Gastrocnemius medialis (tissue), 4 donors: ENCODE measurements around the gene EXOC3L4. TPM values are rescaled to one million over a fixed set of nuclear protein-coding genes. Genes with fewer than 3 reads are reported as not detected.

ENCODE experiments used
- ATAC-seq, 2 donors: fragments of 150-250 bp; one replicate each; pipeline ENCODE4 v1.9.1; 2016
- DNase-seq, 2 donors: peaks; one replicate each; pipeline ENCODE4 v3.0.0-alpha.2; 2019
- H3K27ac ChIP-seq, 4 donors: fragments of 200-600 bp; sonication (generic); 1 replicate in 1 of 4; 2 replicates in 3 of 4; pipeline ENCODE4 v1.5.1; 2016 to 2018; ENCODE audit warnings: mild to moderate bottlenecking in 2 of 4, moderate library complexity in 1 of 4
- H3K27me3 ChIP-seq, 3 donors: fragments of 200-600 bp; sonication (generic) in 2 of 3; 1 replicate in 1 of 3; 2 replicates in 2 of 3; pipeline versions ENCODE4 v1.5.1 to v1.6.0; 2016 to 2019; ENCODE audit warnings: mild to moderate bottlenecking in 1 of 3, moderate library complexity in 1 of 3
- H3K36me3 ChIP-seq, 2 donors: fragments of 200-600 bp; sonication (generic) in 1 of 2; one replicate each; pipeline ENCODE4 v1.5.1; 2017 to 2018
- H3K4me1 ChIP-seq, 2 donors: fragments of 200-600 bp; sonication (generic) in 1 of 2; one replicate each; pipeline ENCODE4 v1.5.1; 2016 to 2017; ENCODE audit warnings: mild to moderate bottlenecking in 2 of 2
- H3K4me3 ChIP-seq, 4 donors: fragments of 200-600 bp; sonication (generic) in 3 of 4; 1 replicate in 1 of 4; 2 replicates in 3 of 4; pipeline ENCODE4 v1.5.1; 2016 to 2019; ENCODE audit warnings: mild to moderate bottlenecking in 2 of 4
- H3K9me3 ChIP-seq, 3 donors: fragments of 200-600 bp; sonication (generic) in 2 of 3; 1 replicate in 1 of 3; 2 replicates in 2 of 3; pipeline ENCODE4 v1.5.1; 2016 to 2019
- POLR2A ChIP-seq, 2 donors: fragments of 450-650 bp; IDR thresholded peaks; one replicate each; pipeline ENCODE4 v1.6.1; 2017; ENCODE audit warnings: antibody characterized with exemption in 2 of 2, mild to moderate bottlenecking in 2 of 2, moderate library complexity in 2 of 2
- in situ Hi-C, 4 donors: fragments of 200-750 bp; cut with MboI; loops; one replicate each; pipeline versions ENCODE4 v1.15.0 to v1.8.0; 2017; ENCODE audit warnings: low sequenced_read_pairs in 4 of 4
- intact Hi-C: fragments of 100-400 bp; cut with DNase I; formaldehyde crosslinking; loops from one replicate; pipeline ENCODE4 v1.15.1; 2023; ENCODE audit warnings: low total_unique reads
- total RNA-seq, 4 donors: library from RNA; depleted of rRNA; stranded (reverse); fragments of >200 nt; gene quantifications; one replicate each; pipeline versions ENCODE4 v1.1.0 to v1.2.3, GENCODE V29; 2016
- TF ChIP-seq, protein P1 (sequence below), 5 experiments: fragments of 450-650 bp in 3 of 5; fragments of 200-600 bp in 2 of 5; sonication (generic) in 2 of 5; IDR thresholded peaks in 4 of 5; conservative IDR thresholded peaks in 1 of 5; 1 replicate in 4 of 5; 2 replicates in 1 of 5; pipeline ENCODE4 v1.5.1; 2016 to 2019; ENCODE audit warnings: antibody characterized with exemption in 5 of 5, mild to moderate bottlenecking in 3 of 5, moderate library complexity in 3 of 5

EXOC3L4 gene
- total RNA-seq, 4 donors from 2014 or later = 0.35 to 2.4 TPM; not detected in 2

DNA sequence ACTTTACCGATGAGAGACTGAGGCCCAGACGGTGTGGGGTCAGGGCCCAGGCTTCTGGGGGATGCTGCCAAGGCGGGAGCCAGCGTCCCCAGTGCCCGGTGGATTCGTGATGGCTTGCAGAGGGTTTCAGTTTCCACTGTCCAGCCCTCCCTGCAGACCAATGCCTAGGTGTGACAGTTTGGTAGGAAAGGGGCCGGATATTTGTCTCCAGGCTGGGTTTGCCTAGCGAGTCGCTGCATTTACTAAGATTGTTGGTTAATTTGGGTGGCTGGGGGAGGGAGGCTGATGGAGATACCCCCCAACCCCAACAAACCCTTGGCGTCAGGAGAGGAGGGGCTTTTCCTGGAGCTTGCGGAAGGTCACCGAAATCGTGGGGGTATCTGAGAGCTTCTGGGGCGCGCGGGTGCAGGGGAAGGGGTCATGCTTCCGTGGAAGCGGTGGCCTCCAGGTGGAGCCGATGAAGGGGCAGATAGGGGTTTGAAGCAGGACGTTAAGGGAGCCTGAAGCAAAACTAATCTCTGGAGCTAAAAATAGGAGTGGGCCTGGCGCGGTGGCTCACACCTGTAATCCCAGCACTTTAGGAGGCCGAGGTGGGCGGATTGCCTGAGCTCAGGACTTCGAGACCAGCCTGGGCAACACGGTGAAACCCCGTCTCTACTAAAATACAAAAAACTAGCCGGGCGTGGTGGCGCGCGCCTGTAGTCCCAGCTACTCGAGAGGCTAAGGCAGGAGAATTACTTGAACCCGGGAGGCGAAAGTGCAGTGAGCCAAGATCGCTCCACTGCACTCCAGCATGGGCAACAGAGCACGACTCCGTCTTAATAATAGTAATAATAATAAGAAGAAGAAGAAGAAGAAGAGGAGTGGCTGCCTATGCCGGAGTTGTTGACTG is 36.1 kb upstream of the EXOC3L4 start:
- Histone ChIP-seq H3K27ac (peak overlapping the region; percentile 80 to 93 (median 88)), H3K4me3 (peak overlapping the region; percentile 70 to 97 (median 84)), H3K36me3 (no peaks in the 10 kb centered on the region), H3K9me3 (no peaks in the 10 kb centered on the region), H3K4me1 (peaks cover 46 to 48% of the 10 kb centered on the region in 2 donors), H3K27me3 (no peaks in the 10 kb centered on the region)
- ATAC-seq = peak; percentile 24 to 25
- in situ Hi-C loops (no loop called here), intact Hi-C loops (no loop called here)
- DNase-seq = peak in 1 of 2 donors; percentile 34
- TF ChIP-seq, protein P1, sequence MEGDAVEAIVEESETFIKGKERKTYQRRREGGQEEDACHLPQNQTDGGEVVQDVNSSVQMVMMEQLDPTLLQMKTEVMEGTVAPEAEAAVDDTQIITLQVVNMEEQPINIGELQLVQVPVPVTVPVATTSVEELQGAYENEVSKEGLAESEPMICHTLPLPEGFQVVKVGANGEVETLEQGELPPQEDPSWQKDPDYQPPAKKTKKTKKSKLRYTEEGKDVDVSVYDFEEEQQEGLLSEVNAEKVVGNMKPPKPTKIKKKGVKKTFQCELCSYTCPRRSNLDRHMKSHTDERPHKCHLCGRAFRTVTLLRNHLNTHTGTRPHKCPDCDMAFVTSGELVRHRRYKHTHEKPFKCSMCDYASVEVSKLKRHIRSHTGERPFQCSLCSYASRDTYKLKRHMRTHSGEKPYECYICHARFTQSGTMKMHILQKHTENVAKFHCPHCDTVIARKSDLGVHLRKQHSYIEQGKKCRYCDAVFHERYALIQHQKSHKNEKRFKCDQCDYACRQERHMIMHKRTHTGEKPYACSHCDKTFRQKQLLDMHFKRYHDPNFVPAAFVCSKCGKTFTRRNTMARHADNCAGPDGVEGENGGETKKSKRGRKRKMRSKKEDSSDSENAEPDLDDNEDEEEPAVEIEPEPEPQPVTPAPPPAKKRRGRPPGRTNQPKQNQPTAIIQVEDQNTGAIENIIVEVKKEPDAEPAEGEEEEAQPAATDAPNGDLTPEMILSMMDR (IDR thresholded peaks at IDR 0.05 in 4 of 5, conservative IDR thresholded peaks at IDR 0.05 in 1 of 5) = no peak
- no peak for TF ChIP-seq POLR2A (IDR thresholded peaks at IDR 0.05)

GRCh38 chr14:103059556-103059955 is 35.0 kb upstream of the EXOC3L4 start:
- no peaks in the 10 kb centered on the region for H3K27me3 ChIP-seq
- intact Hi-C loops = no loop called here

GRCh38 chr14:103061482-103061976 is 33.0 kb upstream of the EXOC3L4 start:
- no peak for ATAC-seq
- in situ Hi-C loops = no loop called here

More at GRCh38 chr14:103059556-103059955, 35.0 kb upstream of the EXOC3L4 start:
- Histone ChIP-seq H3K36me3 (no peaks in the 10 kb centered on the region), H3K9me3 (no peaks in the 10 kb centered on the region), H3K4me1 (peaks cover 38 to 39% of the 10 kb centered on the region in 2 donors), H3K27ac (no peak overlapping the region), H3K4me3 (no peak overlapping the region)
- TF ChIP-seq, protein P1 (IDR thresholded peaks at IDR 0.05 in 4 of 5, conservative IDR thresholded peaks at IDR 0.05 in 1 of 5) = no peak
- no peak for TF ChIP-seq POLR2A (IDR thresholded peaks at IDR 0.05)
- ATAC-seq (no peak), DNase-seq (no peak)
- in situ Hi-C loops = no loop called here

GRCh38 chr14:103064436-103064835 is 30.1 kb upstream of the EXOC3L4 start:
- intact Hi-C loops = no loop called here
- TF ChIP-seq POLR2A (IDR thresholded peaks at IDR 0.05) = no peak
- TF ChIP-seq, protein P1 (IDR thresholded peaks at IDR 0.05 in 4 of 5, conservative IDR thresholded peaks at IDR 0.05 in 1 of 5) = no peak

More at GRCh38 chr14:103061482-103061976, 33.0 kb upstream of the EXOC3L4 start:
- TF ChIP-seq POLR2A (IDR thresholded peaks at IDR 0.05) = no peak
- TF ChIP-seq, protein P1 (IDR thresholded peaks at IDR 0.05 in 4 of 5, conservative IDR thresholded peaks at IDR 0.05 in 1 of 5) = no peak
- no peak overlapping the region for H3K4me3 ChIP-seq
- H3K9me3 ChIP-seq = no peaks in the 10 kb centered on the region
- no peak overlapping the region for H3K27ac ChIP-seq
- intact Hi-C loops = no loop called here
- no peaks in the 10 kb centered on the region for H3K27me3 ChIP-seq
- H3K36me3 ChIP-seq = no peaks in the 10 kb centered on the region
- DNase-seq = no peak
- H3K4me1 ChIP-seq = peaks cover 20 to 22% of the 10 kb centered on the region in 2 donors

More at GRCh38 chr14:103064436-103064835, 30.1 kb upstream of the EXOC3L4 start:
- Histone ChIP-seq H3K27ac (no peak overlapping the region), H3K4me1 (peaks cover 5 to 8% of the 10 kb centered on the region in 2 donors), H3K36me3 (no peaks in the 10 kb centered on the region), H3K27me3 (no peaks in the 10 kb centered on the region), H3K4me3 (no peak overlapping the region), H3K9me3 (no peaks in the 10 kb centered on the region)
- no peak for ATAC-seq
- DNase-seq = no peak
- in situ Hi-C loops = no loop called here
